ENCODE results near the gene A2M. TPM values are rescaled to one million over a fixed set of nuclear protein-coding genes. Genes with fewer than 3 reads are reported as not detected.

The A2M gene
- total and polyA plus RNA-seq, 2 of the 13 experiments (the other 11 are each of a cell fraction or from before 2014, with no cell fraction given), result 2,807 to 6,551 TPM

DNA sequence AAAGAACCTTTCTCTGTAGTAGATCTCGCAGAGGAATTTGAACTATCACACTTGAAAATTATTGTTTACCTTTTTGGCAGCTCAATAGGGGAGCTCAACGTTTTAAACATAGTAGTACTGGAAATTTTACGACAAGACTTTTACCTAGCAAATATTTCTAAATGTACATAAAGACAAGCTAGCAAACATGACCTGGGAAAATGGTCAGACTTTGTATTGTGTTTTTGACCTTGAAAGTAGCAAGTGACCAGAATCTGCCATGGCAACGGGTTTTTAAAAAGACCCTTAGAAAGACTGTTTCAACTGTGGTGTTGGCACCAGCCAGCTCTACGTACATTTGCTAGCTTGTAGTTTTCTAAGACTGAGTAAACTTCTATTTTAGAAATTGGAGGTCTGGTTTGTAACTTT, 20.2 kb upstream of the A2M start (continued):
- peak; percentile 84 for TF ChIP-seq ASH2L (IDR thresholded peaks at IDR 0.05; ENCODE audit: insufficient read length, low read depth, low read length)
- TF ChIP-seq CEBPG (CRISPR knock-in tag; IDR thresholded peaks at IDR 0.05), result peak; percentile 59
- TF ChIP-seq, protein P1, sequence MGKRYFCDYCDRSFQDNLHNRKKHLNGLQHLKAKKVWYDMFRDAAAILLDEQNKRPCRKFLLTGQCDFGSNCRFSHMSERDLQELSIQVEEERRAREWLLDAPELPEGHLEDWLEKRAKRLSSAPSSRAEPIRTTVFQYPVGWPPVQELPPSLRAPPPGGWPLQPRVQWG (CRISPR knock-in tag; IDR thresholded peaks at IDR 0.05; ENCODE audit: borderline replicate concordance, low read depth), result no peak
- TF ChIP-seq, protein P2, sequence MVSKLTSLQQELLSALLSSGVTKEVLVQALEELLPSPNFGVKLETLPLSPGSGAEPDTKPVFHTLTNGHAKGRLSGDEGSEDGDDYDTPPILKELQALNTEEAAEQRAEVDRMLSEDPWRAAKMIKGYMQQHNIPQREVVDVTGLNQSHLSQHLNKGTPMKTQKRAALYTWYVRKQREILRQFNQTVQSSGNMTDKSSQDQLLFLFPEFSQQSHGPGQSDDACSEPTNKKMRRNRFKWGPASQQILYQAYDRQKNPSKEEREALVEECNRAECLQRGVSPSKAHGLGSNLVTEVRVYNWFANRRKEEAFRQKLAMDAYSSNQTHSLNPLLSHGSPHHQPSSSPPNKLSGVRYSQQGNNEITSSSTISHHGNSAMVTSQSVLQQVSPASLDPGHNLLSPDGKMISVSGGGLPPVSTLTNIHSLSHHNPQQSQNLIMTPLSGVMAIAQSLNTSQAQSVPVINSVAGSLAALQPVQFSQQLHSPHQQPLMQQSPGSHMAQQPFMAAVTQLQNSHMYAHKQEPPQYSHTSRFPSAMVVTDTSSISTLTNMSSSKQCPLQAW (CRISPR knock-in tag; IDR thresholded peaks at IDR 0.05), result no peak
- TF ChIP-seq ZNF577 (CRISPR knock-in tag; IDR thresholded peaks at IDR 0.05; ENCODE audit: borderline replicate concordance, low read depth), result no peak
- TF ChIP-seq ZNF333 (CRISPR knock-in tag; IDR thresholded peaks at IDR 0.05; ENCODE audit: borderline replicate concordance), result no peak
- TF ChIP-seq GFI1 (CRISPR knock-in tag; IDR thresholded peaks at IDR 0.05; ENCODE audit: borderline replicate concordance), result 0 out of 2 replicates have a peak, but pooled peaks have one; percentile 10
- TF ChIP-seq, protein P3, sequence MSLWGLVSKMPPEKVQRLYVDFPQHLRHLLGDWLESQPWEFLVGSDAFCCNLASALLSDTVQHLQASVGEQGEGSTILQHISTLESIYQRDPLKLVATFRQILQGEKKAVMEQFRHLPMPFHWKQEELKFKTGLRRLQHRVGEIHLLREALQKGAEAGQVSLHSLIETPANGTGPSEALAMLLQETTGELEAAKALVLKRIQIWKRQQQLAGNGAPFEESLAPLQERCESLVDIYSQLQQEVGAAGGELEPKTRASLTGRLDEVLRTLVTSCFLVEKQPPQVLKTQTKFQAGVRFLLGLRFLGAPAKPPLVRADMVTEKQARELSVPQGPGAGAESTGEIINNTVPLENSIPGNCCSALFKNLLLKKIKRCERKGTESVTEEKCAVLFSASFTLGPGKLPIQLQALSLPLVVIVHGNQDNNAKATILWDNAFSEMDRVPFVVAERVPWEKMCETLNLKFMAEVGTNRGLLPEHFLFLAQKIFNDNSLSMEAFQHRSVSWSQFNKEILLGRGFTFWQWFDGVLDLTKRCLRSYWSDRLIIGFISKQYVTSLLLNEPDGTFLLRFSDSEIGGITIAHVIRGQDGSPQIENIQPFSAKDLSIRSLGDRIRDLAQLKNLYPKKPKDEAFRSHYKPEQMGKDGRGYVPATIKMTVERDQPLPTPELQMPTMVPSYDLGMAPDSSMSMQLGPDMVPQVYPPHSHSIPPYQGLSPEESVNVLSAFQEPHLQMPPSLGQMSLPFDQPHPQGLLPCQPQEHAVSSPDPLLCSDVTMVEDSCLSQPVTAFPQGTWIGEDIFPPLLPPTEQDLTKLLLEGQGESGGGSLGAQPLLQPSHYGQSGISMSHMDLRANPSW (CRISPR knock-in tag; IDR thresholded peaks at IDR 0.05; ENCODE audit: borderline replicate concordance), result 0 out of 2 replicates have a peak, but pooled peaks have one; percentile 56
- TF ChIP-seq, protein P4, sequence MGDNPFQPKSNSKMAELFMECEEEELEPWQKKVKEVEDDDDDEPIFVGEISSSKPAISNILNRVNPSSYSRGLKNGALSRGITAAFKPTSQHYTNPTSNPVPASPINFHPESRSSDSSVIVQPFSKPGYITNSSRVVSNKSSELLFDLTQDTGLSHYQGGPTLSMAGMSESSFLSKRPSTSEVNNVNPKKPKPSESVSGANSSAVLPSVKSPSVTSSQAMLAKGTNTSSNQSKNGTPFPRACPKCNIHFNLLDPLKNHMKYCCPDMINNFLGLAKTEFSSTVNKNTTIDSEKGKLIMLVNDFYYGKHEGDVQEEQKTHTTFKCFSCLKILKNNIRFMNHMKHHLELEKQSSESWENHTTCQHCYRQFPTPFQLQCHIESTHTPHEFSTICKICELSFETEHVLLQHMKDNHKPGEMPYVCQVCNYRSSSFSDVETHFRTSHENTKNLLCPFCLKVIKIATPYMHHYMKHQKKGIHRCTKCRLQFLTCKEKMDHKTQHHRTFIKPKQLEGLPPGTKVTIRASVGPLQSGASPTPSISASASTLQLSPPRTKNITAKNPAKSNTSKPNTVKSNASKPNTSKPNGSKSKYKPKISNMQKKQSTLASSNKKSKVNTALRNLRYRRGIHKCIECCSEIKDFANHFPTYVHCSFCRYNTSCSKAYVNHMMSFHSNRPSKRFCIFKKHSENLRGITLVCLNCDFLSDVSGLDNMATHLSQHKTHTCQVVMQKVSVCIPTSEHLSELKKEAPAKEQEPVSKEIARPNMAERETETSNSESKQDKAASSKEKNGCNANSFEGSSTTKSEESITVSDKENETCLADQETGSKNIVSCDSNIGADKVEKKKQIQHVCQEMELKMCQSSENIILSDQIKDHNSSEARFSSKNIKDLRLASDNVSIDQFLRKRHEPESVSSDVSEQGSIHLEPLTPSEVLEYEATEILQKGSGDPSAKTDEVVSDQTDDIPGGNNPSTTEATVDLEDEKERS (CRISPR knock-in tag; IDR thresholded peaks at IDR 0.05), result no peak
- peak; percentile 87 for TF ChIP-seq FOXK1 (CRISPR knock-in tag; IDR thresholded peaks at IDR 0.05; ENCODE audit: borderline replicate concordance, low read depth)
- TF ChIP-seq ZFP37 (CRISPR knock-in tag; IDR thresholded peaks at IDR 0.05; ENCODE audit: borderline replicate concordance), result no peak
- TF ChIP-seq HOXD1 (CRISPR knock-in tag; IDR thresholded peaks at IDR 0.05), result peak; percentile 51; the same call in 1 of the 2 replicates
- no peak for TF ChIP-seq PAWR (CRISPR knock-in tag; IDR thresholded peaks at IDR 0.05; ENCODE audit: borderline replicate concordance)
- TF ChIP-seq, protein P5, sequence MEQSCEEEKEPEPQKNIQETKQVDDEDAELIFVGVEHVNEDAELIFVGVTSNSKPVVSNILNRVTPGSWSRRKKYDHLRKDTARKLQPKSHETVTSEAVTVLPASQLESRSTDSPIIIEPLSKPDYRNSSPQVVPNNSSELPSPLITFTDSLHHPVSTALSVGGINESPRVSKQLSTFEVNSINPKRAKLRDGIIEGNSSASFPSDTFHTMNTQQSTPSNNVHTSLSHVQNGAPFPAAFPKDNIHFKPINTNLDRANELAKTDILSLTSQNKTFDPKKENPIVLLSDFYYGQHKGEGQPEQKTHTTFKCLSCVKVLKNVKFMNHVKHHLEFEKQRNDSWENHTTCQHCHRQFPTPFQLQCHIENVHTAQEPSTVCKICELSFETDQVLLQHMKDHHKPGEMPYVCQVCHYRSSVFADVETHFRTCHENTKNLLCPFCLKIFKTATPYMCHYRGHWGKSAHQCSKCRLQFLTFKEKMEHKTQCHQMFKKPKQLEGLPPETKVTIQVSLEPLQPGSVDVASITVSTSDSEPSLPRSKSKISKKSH (CRISPR knock-in tag; IDR thresholded peaks at IDR 0.05; ENCODE audit: borderline replicate concordance), result no peak
- peak; percentile 97 for TF ChIP-seq FOXA3 (CRISPR knock-in tag; IDR thresholded peaks at IDR 0.05)
- TF ChIP-seq TAF15 (IDR thresholded peaks at IDR 0.05; ENCODE audit: low read depth, low read length, poor library complexity, severe bottlenecking), result no peak
- TF ChIP-seq GATAD1 (CRISPR knock-in tag; IDR thresholded peaks at IDR 0.05), result 0 out of 2 replicates have a peak, but pooled peaks have one; percentile 26
- peak; percentile 13; the same call in 1 of the 2 replicates for TF ChIP-seq NFYC (CRISPR knock-in tag; IDR thresholded peaks at IDR 0.05)
- TF ChIP-seq MEF2D (CRISPR knock-in tag; IDR thresholded peaks at IDR 0.05), result peak; percentile 97
- peak; percentile 84 for TF ChIP-seq HNF4A (CRISPR knock-in tag; IDR thresholded peaks at IDR 0.05)

All from HepG2 (cell line).